GM19468 (cell line): ENCODE data around the gene BIN1.

ENCODE experiments used
- ATAC-seq: cut with Tn5 transposase; IDR thresholded peaks from one replicate; pipeline ENCODE4 v1.9.1; 2021; ENCODE audit warnings: mild to moderate bottlenecking, moderate library complexity, moderate number of reproducible peaks; ENCODE audit not compliant: unreplicated experiment; ENCODE audit errors: extremely low read depth

The BIN1 gene

DNA sequence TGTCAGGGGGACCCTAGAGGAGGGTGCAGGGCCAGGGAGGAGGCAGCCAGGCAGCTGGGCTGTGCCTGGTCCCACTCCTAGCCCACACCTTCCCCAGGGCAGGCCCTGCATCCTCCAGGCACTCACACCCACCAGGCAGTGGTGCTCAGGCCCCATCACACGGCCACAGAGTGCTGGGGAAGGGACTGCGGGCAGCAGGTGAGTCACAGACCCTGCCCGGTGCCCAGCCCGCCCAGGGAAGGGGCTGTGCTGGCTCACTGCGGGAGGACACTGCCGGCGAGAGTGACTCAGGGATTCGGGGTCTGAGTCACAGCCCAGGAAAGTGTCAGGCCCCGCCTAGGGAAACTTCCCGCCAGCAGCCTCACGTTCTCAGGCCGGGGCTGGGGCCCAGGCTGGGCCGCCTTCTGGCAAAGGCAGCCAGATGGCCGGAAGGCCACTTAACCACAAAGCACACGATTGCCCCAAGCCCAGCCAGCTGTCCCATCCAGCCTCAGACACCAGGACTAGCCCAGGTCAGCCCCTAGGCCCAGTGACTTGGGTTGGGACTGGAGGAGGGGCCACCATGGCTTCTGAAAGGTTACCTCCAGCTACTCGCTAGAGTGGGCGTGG, 42.2 kb downstream of the BIN1 start:
- ATAC-seq, result peak; percentile 81

DNA sequence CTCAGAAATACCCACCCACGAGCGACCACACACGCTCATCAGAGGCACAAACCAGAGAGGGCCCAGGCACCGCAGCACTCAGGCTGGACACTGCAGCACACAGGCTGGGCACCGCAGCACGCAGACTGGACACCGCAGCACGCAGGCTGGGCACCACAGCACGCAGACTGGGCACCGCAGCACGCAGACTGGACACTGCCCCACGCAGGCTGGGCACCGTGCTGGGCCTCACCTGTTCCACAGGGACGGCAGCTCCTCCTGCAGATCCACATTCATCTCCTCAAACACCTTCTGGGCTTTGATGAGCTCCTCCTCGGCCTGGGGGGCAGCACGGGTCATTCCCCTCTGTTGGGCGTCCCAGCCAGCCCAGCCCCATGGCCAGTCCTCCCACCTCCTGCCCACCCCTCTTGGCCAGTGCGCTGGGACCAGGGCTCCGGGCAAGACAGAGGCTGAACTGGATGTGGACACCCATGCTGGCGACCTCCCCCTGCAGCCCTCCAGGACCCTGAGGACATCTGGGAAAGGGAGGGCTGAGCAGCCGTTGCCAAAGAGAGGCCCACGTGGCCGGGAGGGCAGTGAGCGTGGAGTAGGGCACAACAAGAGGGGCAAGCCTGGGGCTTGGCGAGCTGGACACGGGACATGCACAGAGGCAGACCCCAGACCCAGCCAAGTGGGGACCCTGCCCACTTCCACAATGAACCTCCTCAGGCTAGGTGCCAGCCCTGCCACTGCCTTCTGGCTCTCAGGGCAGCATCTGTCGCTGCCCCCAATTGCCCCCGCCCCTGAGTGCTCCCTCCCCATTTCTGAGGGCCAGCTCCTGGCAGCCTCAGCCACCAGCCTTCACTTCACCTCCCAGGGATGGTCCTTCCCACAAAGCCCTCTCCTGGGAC, 43.0 kb downstream of the BIN1 start:
- no peak for ATAC-seq

DNA sequence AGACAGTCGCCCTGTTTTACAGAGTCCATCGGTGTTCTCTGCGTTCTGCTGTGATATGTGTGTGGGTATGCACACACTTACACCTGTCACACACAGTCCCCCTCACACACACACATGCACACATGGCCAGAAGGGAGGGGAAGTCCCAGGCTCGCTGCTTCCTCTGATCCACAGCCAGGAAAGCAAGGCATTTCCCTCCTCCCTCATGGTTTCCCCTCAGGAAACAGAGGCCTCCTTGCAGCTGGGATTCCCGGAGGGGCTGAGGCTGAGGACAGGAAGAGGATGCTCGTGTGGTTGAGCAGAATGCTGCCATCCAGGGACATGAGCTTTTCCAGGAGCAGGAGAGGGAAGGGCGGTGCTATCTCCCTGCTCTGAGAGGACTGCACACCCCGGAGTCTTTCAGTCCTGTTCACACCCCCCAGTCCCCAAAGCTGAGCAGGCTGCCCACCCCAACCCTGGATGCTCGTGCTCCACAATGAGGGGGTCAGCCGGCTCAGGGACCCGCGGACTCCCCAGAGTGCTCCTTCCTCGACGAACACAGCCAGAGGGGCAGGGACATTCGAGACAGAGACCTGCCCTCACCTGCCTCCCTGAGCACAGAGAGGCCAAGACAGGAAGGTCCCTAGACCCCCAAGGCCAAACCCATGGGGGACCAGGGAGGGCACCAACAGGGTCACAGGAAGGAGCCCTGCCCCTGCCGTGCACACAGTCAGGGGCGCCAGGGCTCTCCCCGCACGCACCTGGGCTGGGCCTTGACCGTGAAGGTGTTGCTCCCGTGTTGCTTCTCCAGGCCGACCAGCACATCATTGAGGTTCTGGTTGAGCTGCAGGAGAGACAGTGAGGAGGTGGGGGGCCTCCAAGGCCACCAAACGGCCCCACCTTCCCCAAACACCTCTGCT, 45.3 kb downstream of the BIN1 start:
- ATAC-seq, result no peak

DNA sequence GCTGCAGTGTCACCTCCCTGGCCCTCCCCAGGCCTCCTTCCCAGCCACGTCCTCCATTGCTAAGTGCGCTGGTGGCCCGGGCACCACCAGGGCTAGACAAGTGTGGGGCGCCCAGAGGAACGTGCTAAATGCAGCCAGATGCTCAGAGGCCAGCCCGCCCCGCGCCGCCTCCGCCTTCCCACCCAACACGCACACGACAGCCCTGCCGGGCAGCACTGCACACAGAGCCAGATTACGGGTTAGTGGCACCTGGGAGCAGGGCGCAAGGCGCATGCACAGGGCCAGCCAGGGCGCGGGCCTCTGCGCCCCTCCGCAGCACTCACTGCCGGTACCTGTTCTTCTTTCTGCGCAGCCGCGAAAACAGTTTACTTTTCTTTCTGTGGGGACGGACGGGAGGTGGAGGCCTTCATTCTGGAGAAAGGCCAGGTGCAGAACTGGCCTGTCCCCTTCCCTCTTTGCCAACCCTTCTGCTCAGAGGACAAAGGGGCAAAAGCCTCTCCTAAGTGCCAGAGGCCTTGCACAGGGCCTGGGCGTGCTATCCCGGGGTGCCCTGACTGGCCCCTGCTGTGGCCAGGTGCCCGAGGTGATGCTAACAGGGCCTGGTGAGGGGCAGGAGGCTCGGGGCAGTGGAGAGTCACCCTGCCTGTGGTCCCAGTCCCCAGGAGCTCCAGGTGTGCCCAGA, 46.5 kb downstream of the BIN1 start:
- ATAC-seq, result no peak

DNA sequence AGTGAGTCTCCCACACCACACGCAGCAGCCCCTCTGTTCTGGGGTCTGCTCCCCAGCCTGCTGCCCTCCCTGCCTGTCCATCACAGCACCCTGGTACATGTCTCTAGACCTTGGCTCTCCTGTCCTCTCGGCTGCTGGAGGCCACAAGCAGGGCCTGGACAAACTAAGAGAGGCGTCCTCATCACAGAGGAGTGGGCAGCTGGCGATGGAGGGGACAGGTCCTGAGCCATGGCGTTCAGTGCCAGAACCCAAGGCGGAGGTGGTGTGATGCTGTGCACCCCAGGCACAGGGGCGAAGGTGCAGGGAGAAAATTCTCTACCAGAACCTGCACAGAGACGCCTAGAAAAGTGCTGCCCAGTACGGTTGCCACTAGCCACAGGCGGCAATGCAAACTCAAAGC, 47.4 kb downstream of the BIN1 start:
- ATAC-seq, result no peak

DNA sequence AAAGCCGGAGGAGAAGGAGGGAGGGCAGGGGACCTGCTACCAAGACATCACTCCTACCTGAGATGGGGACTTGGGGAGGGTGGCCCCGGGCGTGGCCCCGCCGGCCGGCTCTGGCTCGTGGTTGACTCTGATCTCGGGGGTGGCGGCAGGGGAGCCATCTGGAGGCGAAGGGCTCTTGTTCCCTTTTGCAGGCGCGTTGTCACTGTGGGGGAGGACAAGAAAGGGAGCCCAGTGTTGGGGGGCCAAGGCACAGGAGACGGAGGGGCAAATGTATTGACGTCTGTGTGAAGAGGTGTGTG, 48.1 kb downstream of the BIN1 start:
- ATAC-seq, result no peak

DNA sequence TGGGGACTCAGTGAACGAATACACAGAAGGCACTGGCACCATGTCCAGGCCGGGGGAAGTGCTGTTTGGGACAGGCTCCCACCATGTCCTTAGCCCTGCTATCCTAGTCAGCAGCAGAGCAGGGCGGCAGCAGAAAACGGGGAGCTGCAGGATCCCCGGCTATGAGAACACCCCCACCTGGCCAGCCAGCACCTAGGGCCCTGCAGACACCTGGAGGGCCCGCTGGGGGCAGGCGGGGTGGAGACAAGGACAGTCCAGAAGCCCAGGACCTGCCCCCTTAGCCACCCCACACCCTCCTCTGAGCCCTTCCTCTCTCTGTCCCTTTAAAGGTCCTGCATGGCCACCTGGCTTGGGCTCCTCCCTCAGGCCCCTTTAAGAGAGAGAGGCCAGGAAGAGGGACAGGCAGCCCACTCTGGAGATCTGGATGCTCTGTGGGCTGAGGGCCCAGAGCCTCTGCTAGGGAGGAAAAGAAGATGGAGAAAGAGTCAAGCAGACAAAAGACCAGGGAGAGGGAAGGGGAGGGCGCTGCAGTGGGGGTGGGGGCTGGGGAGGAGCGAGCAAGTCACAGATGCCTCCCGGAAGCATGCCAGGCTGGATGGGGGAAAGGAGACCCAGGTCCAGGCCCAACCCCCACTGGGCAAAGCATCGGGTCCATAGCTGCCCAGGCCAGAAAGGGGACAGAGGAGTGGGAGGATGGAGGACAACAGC, 48.6 kb downstream of the BIN1 start:
- no peak for ATAC-seq

DNA sequence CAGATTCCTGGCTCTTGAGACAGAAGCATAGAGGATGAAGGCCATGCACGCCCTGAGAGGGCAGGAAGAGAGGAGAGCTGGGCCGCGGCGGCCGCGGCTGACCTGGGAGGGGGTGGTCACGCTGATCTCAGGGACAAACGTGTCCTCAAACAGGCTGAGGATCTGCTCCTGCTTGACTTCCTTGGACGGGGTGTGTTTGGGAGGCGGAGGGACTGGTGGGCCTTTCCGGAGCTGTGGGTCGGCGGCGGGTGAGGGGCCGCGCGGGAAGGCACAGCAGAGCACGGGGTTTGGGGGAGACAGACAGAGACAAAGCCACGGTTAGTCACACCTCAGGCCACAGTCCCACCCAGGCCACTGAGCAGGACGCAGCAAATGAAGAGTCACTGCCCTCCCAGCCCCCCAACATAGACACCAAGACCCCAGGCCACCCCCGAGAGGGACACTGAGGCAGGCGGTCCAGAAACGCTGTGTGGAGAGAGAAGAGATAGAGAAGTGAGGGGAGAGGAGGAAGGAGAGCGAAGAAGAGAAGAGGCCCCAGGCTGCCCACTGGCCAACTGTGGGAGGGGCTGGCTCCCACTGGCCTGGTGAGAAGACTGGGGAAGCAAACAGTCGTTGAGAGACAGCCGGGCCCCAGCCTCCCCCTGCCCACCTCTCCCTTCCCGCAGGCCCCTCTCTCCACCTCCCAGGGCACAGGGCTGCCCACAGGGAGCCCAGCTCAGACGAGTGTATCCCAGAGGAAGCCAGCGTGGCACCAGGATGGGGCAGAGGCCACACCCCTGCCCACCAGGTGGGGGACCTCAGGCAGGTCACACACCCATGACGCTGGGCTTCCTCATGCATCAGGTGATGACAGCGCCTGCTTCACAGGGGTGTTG, 49.3 kb downstream of the BIN1 start:
- no peak for ATAC-seq

DNA sequence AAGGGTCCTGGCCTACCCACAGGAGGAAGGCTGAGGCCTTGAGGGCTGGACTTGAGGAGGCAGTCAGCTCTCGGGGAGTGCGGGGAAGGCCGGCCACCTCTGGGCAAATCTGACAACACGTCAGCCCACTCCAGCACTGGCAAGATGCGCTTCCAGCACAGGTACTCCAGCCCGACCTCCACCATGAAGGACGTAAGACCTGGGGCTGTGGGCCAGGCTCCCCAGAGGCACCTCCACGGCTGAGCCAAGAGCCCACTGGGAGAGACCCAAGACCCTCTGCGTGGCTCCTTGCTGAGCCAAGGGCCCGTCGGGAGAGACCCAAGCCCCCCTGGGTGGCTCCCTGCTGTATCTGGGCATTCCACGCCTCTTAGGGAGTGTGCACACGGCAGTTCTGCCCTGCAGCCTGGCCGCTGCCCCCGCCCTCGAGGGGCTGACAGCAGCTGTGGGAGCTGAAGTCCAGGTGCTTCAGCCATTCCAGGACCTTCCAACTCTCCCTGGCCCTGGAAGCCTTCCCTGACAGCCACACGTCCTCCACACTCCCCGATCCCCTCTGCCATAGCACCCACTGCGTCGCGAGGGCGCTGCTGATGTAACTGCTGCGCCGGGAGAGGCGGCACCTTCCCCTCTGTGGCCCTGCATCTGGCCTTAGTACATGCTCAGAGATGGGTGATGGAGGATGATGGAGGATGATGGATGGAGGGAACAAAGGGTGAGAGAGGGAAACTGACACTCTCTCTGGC, 50.2 kb downstream of the BIN1 start:
- no peak for ATAC-seq

DNA sequence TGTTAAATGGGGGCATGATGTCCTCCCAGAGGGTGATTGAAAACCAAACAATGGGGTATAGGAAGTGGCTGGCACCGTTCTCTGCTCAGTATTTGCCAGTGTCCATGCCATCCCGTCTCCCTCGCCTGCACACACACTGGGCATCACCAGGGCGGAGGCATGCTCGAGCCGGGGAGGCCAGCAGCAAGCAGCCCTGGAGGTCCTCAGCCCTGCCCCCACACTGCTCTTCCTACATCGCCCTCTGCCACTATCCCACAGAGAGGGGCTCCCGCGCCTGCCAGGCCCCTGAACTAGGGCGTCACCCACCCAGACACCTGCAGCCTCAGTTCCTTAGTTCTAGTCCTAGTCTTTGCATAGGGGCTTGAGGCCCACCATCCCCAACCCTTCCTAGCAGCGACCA, 50.9 kb downstream of the BIN1 start:
- ATAC-seq, result no peak

DNA sequence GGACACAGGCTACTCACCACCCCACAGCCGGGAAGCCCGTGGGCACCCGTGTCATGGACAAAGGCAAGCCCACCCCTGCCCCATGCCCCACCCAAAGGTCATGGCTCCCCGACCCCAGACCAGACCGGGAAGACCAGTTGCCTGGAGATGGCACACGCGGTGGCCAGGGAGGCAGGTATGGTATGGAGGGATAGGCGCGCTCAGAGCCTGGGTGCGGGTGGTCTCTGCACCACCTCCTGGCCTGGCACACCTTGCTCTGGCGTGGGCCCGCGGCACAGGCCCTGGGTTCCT, 51.2 kb downstream of the BIN1 start:
- no peak for ATAC-seq

DNA sequence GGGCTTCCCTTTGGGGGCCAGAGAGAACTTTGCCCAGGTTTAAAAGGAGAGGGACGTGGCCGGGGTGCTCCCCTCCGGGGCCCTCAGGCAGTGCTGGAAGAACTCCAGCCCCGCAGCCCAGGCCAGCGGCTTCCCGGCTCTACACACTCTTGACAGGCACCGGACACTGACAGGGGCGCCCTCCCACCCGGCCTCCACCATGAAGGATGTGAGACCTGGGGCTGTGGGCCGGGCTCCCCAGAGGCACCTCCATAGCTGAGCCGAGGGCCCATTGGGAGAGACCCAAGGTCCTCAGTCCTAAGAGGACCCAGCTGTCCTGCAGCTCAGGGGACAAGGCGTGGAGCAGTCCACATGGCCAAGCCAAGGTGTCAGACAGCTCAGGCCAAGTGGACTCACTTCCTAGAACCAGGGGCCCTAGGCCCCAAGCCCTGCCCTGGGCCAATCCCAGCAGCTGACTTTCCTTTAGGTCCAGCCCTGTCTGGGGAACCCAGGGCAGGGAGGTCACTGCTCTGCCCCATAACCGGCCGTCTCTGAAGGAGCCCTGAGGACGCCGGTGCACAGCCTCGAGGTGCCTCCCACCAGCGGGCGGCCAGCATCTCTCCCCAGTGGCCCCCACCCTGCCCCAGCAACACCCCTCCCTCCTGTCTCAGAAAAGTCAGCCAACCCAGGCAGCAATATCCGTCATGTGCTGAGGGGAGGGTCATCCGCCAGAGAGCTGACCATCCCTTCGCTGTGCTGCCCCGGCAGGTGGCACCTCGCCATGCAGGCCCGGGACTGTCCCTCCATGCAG, 51.8 kb downstream of the BIN1 start:
- no peak for ATAC-seq

DNA sequence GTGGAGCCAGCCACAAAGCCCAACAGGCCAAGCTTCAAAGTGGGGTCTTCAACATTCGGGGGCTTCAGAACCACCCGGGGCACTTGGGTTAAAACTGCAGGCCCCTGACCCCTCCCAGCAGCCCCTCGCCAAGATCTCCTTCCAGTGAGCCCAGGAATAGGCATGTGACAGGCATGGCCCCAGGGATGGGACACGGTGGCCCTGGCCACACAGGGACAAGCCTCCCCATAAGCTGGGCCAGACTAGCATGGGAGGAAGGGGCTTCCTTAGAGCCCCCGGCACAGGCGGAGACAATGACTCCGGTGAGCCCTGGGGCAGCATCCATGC, 52.4 kb downstream of the BIN1 start:
- no peak for ATAC-seq

DNA sequence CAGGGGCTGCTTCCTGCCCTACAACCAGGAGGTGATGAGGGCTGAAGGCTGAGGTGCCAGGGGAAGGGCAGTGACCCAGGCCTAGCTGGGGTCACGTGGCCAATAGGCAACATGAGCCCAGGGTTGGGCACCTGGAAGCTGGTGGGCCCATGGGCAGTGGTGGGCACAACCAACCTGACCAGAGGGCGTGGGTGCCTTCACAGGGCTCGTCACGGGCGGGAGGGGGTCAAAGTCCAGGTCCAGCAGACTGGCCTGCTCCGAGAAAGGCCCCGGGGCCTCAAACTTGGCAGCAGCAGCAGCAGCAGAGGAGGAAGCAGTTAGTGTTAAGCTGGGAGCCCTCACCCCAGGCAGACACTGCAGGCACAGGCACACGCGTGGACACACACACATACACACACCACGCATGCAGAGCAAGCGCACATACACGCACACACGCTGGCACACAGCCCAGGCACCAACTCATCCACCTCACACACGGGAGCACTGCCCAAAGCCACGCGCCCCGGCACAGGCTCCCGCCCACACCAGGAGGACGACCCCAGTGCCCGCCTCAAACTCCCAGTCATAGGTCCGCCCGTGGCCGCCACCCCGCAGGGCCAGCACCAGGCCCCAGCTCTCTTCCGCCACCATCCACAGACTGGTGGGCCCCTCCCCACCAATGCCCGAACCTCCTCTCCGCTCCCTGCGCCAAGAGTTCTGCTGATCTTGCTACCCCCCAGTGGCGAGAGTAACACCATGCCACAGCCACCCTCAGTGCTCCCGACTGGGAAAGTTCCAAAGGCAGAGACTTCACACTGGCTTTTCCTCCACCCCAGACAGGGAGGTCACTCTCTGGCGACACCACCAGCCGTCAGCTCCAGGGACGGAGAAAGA, 53.0 kb downstream of the BIN1 start:
- ATAC-seq, result no peak

DNA sequence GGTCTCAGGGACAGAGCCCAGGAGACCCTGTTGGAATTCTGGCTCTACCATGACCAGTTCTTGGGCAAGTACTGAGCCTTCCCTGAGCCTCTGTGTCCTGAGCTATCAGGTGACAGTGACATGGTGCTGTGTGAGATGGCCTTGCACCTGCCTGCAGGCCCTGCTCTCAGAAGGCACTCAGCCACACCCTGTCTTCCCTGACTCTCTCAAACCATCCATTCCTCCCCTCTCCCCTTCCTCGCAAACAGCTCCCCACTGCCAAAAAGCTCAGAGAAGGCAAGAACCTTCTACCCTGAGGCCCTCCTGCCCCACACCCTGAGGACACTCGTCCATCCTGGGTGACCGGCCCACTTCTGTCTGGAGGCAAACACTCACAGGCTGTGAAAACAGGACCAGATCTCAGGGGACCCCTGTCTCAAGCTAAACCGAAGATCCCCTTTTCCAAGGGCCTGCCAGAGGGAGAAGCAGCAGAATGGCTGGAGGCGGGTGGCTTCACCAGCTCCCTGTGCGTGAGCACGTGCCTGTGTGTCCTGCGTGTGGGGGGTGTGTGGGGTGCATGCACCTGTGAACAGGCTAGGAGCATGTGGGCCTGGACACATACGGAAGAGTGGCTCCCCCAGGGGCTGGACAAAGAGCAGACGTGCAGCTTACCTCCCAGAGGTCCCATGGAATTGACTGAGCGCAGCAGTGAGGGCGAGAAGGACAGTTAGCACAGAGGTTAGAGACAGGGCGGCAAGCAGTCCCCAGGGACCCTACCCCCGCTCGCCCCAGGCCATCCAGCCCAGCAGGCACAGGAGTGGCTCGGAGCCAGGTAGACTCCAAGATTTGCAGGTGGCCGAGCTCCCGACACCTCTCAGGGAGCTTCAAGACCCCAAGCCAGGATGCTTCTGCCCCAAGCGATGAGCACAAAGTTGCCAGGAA, 53.9 kb downstream of the BIN1 start:
- no peak for ATAC-seq
